Renal pelvis (tissue), 4 donors: ENCODE data around the gene MMP11. TPM values are rescaled to one million over a fixed set of nuclear protein-coding genes. Genes with fewer than 3 reads are reported as not detected.

ENCODE experiments used
- DNase-seq: peaks from one replicate; pipeline ENCODE4 v3.0.0-alpha.2; 2013
- polyA plus RNA-seq, 3 donors: library from polyadenylated mRNA; unstranded; fragments of 120-200 nt; gene quantifications; one replicate each; pipeline ENCODE4 v1.2.1, GENCODE V29; 2013; ENCODE audit not compliant: insufficient read length in 3 of 3

MMP11 gene
- polyA plus RNA-seq, 3 donors, result 15.3 to 21.9 (median 20.0) TPM

GRCh38 chr22:23827351-23827995 is 54.8 kb downstream of the MMP11 start:
- DNase-seq, result no peak

DNA sequence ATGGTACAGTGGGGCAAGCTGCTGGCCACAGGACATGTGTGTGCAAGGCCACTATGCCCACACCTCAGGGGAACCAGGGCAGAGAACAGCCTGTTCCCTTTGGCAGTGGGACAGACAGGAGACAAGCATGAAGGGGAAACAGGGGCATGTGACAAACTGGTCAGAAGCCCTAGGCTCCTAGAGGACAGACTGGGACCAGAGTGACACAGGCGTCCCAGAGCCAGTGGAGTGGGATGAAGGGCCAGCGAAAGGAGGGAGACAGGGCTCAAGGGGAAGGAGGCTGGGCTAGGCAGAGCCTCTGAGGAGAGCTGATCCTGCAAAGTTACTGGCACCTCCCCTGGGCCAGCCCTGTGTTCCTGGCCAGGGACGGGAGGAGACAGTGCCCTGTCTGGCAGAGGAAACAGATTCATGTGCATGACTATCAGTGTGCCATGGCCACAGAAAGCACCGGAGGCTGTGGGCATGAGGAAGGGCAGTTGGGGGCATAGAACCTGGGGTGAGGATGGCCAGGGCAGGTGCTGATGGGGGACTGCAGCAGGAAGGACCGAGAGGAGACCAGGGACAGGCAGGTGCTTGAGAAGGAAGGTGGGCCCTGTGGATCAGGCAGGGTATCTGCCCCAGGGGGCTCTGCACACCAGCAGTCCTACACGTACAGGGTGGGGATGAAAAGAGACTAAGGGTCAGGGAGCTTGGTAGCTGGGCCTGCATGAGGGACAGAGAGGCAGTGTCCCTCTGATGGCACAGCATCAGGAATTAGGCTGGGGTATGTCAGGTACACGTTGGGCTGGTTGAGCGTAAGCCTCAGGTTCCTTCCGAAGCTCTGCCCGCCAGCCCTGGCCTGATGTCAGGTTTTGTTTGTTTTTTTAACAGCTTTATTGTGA is 56.4 kb downstream of the MMP11 start:
- no peak for DNase-seq

- no peak for DNase-seq
Measured at GRCh38 chr22:23829845-23830372, 57.3 kb downstream of the MMP11 start.

GRCh38 chr22:23831261-23831660 is 58.6 kb downstream of the MMP11 start:
- DNase-seq, result no peak

DNA sequence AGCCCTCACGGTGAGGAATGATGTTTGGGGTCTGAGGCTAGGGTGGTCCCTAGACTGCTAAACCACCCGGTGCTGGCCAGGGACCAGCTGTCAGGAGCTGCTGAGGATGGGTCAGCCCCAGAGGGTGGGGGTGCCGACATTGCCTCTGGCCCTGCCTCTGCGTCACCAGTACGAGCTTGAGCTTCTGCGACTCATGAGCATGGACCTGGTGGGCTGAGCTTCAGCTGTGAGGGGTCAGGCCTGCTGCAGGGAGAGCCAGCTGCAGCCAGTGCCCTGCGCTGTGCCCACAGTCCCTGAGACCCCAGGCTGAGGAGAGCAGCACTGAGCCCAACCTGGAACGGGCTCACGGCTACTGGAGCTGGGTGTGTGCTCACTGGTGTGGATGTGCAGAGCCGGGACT is 59.1 kb downstream of the MMP11 start:
- DNase-seq, result no peak

- DNase-seq, result no peak
Measured at GRCh38 chr22:23832226-23833016, 59.8 kb downstream of the MMP11 start.

GRCh38 chr22:23833017-23833751 is 60.5 kb downstream of the MMP11 start:
- DNase-seq, result no peak

Other genes starting within 250 kb of the MMP11 start
- gene IGLL1, start 192.6 kb upstream of the MMP11 start, polyA plus RNA-seq, result 1 to 10 TPM in 1 of 3 donors, under 1 TPM in 2; 0.61 to 1.4 (median 0.62) TPM
- 1 to 10 TPM; 2.3 to 4.8 (median 2.5) TPM for gene DRICH1, start 140.5 kb upstream of the MMP11 start, polyA plus RNA-seq
- 1 to 10 TPM; 2.5 to 5.7 (median 3.9) TPM for gene RGL4, start 81.8 kb upstream of the MMP11 start, polyA plus RNA-seq
- gene ZNF70, start 21.7 kb upstream of the MMP11 start, polyA plus RNA-seq, result 1 to 10 TPM; 6.1 to 8.6 (median 7.7) TPM
- gene VPREB3, start 18.4 kb upstream of the MMP11 start, polyA plus RNA-seq, result 1 to 10 TPM in 2 of 3 donors, under 1 TPM in 1; 0.89 to 1.3 (median 1.1) TPM
- gene C22orf15, start 9.9 kb upstream of the MMP11 start, polyA plus RNA-seq, result 1 to 10 TPM; 2.2 to 3.7 (median 2.9) TPM
- gene CHCHD10, start 4.9 kb upstream of the MMP11 start, polyA plus RNA-seq, result 100 to 1,000 TPM in 1 of 3 donors, 10 to 100 TPM in 2; 81.4 to 103 (median 91.5) TPM
- 100 to 1,000 TPM; 171 to 218 (median 181) TPM for gene SMARCB1, start 14.1 kb downstream of the MMP11 start, polyA plus RNA-seq
- 1 to 10 TPM; 4.9 to 6.4 (median 6.3) TPM for gene DERL3, start 66.2 kb downstream of the MMP11 start, polyA plus RNA-seq
- gene SLC2A11, start 85.0 kb downstream of the MMP11 start, polyA plus RNA-seq, result 10 to 100 TPM; 22.8 to 68.3 (median 61.5) TPM
- 100 to 1,000 TPM; 248 to 398 (median 342) TPM for gene MIF, start 121.5 kb downstream of the MMP11 start, polyA plus RNA-seq
- 10 to 100 TPM; 13.7 to 19.4 (median 14.8) TPM for gene GSTT2B, start 188.3 kb downstream of the MMP11 start, polyA plus RNA-seq
- gene DDTL, start 194.0 kb downstream of the MMP11 start, polyA plus RNA-seq, result 10 to 100 TPM in 2 of 3 donors, 1 to 10 TPM in 1; 6.4 to 13.1 (median 10.8) TPM
- 10 to 100 TPM; 73.9 to 90.9 (median 90.2) TPM for gene DDT, start 201.6 kb downstream of the MMP11 start, polyA plus RNA-seq
- 1 to 10 TPM; 1.0 to 1.9 (median 1.3) TPM for gene GSTT2, start 207.3 kb downstream of the MMP11 start, polyA plus RNA-seq
- not detected for gene GSTT4, start 232.6 kb downstream of the MMP11 start, polyA plus RNA-seq
- gene CABIN1, start 238.5 kb downstream of the MMP11 start, polyA plus RNA-seq, result 10 to 100 TPM; 55.6 to 66.7 (median 63.5) TPM